ENCODE results near the gene TMPRSS7.

DNA sequence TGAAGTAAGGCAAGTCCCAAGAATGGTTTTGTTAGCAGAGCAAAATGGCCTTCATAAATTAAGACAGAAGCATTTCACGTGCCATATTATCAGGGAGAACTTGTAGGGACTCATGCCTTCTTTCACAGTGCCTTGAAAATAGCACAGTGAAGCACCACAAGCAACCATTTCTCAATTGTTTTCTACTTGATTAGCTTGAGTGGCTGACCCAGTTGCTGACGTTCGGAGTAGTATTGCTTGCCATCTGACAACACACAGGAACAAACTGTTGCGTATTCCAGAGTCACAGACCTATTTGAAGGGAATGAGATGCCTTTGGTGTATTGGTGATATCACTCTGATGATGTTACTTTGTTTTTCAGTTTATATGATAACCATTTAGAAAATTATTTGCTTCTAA lies 48.7 kb downstream of the TMPRSS7 start:
- TF ChIP-seq, protein P1, sequence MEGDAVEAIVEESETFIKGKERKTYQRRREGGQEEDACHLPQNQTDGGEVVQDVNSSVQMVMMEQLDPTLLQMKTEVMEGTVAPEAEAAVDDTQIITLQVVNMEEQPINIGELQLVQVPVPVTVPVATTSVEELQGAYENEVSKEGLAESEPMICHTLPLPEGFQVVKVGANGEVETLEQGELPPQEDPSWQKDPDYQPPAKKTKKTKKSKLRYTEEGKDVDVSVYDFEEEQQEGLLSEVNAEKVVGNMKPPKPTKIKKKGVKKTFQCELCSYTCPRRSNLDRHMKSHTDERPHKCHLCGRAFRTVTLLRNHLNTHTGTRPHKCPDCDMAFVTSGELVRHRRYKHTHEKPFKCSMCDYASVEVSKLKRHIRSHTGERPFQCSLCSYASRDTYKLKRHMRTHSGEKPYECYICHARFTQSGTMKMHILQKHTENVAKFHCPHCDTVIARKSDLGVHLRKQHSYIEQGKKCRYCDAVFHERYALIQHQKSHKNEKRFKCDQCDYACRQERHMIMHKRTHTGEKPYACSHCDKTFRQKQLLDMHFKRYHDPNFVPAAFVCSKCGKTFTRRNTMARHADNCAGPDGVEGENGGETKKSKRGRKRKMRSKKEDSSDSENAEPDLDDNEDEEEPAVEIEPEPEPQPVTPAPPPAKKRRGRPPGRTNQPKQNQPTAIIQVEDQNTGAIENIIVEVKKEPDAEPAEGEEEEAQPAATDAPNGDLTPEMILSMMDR (IDR thresholded peaks at IDR 0.05; ENCODE audit: insufficient read depth, low read length, poor library complexity, severe bottlenecking) = no peak
- no peak for TF ChIP-seq EZH2phosphoT487 (conservative IDR thresholded peaks at IDR 0.05; ENCODE audit: low read length)

Measured in SU-DHL-6 (cell line).